GM21390 (cell line): ENCODE measurements around the gene AMMECR1.
"Not testable (repeated sequence)": the region's sequence is repeated elsewhere in the genome, so short reads cannot be mapped to it uniquely, and the experiment has no call there.

Experiments used
- ATAC-seq: cut with Tn5 transposase; IDR thresholded peaks from one replicate; pipeline ENCODE4 v1.9.1; 2021; ENCODE audit not compliant: unreplicated experiment

AMMECR1 gene

DNA sequence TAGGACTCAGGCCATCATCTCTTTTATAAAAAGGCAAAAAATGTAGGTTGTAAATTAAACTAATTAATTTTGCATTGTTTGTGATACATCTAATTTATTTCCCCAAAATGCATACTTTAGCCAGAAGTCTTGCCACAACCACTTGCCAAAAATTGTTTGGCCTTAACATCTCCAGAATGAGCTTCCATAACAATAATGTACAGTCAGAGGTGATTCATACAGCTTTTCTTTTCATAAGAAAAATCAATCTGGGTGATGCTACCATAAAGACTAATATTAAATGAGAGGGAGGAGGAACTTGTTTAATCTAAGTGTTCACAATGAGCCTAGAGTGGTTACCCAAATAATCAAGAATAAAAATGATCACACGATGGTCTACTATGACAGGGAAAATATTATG lies 59.3 kb downstream of the AMMECR1 start:
- no peak for ATAC-seq

DNA sequence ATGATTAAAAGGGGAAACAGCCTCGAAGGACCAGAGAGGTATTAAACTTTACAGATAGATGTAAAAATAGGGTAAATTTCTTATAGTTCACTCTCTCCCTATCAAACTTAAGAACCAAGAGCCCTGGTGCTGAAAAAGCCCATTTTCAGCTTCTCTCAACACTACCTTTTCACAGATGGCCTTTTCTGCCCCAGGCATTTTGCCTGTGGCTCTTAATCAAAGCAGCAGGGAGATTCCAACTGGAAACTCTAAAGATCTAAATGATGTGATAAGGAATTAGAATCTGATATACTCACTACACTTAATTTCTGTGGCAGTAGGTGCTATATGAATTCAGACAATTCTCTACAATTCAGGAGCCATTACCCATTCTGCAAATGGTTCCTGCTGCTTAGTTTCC lies 60.0 kb downstream of the AMMECR1 start:
- ATAC-seq = no peak

DNA sequence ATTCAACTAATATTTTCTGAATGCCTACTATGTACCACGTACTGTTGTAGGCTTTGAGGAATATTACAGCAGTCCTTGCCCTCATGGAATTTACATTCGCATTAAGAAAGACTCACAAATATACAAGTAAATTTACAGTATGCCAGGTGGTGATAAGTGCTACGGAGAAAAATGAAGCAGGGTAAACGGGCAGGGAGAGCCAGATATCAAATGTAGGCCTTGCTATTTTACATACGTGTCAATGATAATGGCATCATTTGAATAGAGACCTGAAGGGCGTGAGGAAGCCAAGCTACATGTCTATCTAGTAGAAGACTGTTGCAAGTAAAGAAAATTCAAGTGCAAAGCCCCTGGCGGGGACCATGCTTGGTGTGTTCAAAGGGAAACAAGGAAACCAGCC lies 65.2 kb downstream of the AMMECR1 start:
- ATAC-seq = no peak

DNA sequence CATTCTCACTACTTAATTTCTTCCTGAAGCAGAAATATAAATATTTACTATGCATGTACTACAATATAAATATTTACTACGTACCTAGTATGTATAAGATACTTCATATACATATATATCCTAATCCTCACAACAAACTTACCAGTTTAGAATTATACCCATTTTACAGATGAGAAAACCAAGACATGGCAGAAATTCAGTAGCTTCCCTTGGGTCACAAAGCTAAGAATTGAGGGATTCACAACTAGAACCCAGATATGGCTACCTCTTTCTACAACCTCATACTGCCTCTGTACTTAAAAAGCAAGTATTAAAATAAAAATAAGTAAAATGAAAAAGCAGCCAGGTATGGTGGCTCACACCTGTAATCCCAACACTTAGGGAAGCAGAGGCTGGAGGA lies 65.9 kb downstream of the AMMECR1 start:
- no peak for ATAC-seq

DNA sequence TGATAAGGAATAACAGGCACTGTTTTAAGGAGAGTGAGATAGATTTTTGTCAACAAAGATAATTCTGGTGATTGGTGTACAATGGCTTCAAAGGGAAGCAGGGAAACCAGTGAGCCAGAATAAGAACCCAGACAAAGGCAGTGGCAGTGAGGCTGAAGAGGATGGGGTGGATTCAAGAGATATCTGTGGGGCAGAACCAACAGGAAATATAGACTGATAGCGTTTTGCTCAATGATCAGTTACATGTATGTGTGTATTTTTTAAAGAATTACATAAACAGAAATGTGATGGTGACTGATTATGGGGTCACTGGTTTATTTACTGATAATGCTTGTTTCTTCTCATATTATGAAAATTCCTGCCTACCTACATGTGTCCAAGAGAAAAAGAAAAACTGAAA lies 66.4 kb downstream of the AMMECR1 start:
- ATAC-seq = no peak

DNA sequence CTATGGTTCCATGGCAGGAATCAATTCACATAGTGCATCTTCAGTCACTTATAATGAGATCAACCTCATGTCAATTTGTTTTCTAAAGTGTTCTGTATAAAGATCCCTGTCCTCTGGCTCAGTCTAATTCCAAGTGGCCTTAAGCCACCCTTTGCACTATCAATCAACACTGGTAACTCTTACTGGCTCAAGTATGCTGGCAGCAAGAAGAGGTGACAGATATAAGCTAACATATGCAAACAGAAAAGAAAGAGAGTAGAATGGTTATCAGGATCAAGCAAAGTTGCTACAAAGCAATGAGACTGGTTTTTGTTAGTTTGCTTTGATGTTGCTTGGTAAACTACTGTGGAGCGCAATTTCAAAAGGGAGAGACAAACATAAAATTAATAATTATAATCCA lies 67.0 kb downstream of the AMMECR1 start:
- ATAC-seq = no peak

DNA sequence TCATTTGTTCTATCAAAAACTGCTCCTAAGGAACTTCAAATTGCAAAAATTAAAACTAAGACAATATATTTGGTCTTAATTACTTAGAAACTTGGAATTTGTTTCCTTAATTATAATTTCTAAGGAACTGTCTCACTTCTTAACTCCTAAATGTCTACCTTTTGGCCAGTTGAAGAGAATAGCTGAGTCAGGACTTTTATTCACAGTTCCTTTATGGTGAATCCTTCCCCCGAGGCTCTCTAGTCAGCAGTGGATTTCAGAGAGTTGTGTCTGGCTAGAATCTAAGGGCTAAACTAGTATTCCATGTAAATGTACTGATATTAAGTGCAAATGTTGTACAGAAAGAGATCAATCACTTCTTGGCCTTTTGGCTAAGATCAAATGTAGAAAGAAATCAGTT lies 69.3 kb downstream of the AMMECR1 start:
- no peak for ATAC-seq

DNA sequence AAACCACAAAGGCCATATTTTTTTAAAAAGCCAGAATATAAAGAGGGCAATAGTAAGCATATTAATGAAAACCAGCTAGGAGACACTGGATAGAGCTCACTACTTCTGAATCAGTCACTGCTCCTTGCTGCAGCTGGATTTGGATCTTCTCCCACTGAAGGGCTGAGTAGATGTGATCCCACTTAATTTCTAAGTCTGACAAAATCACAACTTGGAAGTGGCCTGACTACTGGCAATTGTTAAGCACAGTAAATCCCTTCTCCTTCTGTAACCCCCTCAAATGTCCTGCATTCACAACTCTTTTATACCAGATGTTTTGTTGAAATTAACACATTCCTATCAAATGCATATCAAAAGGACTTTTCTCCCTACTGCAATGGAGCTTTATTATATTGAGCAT lies 72.9 kb downstream of the AMMECR1 start:
- no peak for ATAC-seq

DNA sequence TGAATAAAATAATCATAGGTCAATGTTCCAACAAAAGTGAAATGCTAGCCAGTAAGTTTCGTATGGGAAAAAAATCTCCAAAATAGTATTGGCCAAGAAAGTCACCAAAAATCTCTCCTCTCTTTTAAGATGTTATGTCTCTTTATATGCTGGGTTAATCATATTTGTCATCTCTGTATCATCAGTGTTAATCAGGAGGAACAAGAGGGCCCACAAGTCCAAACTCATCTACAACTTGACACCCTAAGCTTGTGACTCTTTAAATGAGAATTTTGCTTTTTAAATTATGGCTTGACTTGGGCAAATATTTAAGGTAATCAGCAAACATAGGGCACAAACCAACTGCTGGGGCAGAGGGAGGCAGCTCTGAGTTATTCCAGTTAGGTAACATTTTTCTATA lies 75.5 kb downstream of the AMMECR1 start:
- ATAC-seq = no peak

DNA sequence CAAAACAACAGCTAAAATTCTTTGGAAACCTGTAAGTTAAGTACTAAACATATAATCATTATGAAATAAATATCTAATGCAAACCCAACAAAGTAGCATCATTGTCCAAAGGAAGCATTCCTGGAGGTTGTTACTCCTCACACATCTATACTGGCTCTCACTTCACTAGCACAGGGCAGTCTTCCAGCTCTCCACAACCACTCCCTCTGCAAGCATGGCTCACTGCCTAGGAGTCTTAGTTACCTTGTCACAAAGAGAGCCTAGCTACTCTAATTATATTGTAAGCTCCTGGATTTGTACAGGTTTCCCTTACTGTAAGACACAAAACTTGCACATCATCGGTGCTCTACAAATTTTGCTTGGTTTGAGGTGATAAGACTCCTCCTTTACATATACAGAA lies 76.1 kb downstream of the AMMECR1 start:
- no peak for ATAC-seq

DNA sequence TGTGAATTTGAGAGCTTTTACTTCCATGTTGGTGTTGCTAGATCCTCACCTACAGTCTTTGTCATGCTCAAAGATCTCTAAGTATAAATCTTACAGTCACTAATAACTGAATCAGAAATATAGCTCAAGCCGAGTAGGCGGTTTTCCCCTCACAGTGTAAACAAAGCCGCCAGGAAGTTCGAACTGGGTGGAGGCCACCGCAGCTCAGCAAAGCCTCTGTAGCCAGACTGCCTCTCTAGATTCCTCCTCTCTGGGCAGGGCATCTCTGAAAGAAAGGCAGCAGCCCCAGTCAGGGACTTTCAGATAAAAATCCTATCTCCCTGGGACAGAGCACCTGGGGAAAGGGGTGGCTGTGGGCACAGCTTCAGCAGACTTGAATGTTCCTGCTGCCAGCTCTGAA lies 79.6 kb downstream of the AMMECR1 start:
- ATAC-seq = not testable (repeated sequence)

DNA sequence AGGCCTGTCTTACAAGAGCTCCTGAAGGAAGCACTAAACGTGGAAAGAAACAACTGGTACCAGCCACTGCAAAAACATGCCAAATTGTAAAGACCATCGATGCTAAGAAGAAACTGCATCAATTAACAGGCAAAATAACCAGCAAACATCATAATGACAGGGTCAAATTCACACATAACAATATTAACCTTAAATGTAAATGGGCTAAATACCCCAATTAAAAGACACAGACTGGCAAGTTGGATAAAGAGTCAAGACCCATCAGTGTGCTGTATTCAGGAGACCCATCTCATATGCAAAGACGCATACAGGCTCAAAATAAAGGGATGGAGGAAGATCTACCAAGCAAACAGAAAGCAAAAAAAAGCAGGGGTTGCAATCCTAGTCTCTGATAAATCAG lies 86.4 kb downstream of the AMMECR1 start:
- not testable (repeated sequence) for ATAC-seq

DNA sequence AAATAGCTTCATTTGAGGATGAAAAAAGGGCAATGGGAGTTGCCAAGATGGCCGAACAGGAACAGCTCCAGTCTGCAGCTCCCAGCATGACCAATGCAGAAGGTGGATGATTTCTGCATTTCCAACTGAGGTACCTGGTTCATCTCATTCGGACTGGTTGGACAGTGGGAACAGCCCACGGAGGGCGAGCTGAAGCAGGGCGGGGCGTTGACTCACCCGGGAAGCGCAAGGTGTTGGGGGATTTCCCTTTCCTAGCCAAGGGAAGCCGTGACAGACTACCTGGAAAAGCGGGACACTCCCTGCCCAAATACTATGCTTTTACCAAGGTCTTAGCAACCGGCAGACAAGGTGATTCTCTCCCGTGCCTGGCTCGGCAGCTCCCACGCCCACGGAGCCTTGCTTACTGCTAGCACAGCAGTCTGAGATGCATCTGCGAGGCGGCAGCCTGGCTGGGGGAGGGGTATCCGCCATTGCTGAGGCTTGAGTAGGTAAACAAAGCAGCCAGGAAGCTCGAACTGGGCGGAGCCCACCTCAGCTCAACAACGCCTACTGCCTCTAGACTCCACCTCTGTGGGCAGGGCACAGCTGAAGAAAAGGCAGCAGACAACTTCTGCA lies 88.3 kb downstream of the AMMECR1 start:
- not testable (repeated sequence) for ATAC-seq

DNA sequence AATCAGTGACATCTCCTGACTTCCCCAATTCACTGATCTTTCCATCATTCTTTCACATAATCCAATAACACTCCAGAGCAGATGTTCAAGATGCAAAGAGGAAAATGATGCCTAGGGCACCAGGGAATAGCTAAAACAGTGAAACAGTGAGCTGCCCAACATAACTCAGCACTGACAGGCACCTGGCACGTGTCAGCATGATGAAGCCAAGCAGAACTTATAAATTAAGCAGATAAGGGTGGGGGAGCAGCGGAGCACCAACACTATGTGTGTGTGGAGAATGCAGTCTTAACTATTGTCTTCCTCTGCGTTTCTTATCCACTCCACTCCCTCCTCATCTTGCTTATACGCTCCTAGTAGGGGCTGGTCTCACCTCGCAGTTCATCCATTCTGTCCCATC lies 89.4 kb downstream of the AMMECR1 start:
- ATAC-seq = no peak

DNA sequence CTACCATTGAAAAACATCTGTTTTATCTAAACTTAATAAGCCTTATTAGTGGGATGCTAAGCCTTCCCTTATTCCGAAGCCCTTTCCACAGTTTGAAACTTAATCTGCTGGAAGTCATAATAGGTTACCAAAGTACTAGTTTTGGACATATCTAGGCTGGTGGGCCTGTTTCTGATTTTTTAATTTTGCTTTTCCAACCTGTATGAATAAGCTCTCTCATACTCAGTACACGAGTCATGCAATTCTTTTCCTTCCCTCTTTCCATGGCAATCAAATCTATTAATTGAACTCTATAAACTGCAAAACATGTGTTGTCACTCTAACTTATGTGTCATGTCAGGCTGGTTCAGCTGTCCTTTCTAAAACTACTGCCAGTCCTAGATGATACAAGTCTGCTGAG lies 91.0 kb downstream of the AMMECR1 start:
- ATAC-seq = no peak

DNA sequence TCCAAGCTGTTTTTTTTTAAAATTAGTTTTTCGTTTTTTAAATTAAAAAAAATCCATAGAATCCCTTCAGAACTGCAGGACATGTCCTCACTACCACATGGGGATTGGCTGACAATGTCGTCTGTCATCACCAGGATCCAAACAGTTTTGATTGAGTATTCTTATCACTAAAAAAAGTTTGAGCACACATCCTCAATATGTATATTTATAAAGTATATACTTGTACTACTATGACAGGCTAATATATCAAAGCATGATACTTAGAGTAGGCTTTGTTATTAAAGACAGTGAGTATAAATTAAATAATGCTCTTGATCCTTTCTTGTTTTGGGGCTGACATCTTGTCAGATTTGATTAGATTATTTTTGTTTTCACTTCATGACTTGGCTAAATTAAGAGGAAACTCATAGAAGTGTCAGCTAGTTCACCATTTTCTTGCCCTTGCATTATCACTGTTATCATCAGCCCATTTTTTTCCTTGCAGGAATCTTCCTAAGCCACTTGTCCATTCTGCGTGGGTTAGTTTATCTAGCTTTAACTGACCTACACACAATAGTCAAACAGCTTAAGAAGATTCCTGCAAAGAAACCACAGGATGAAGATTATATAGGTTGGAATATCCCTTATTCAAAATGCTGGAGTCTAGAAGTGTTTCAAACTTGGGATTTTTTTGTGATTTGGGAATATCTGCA lies 92.8 kb downstream of the AMMECR1 start:
- ATAC-seq = no peak

DNA sequence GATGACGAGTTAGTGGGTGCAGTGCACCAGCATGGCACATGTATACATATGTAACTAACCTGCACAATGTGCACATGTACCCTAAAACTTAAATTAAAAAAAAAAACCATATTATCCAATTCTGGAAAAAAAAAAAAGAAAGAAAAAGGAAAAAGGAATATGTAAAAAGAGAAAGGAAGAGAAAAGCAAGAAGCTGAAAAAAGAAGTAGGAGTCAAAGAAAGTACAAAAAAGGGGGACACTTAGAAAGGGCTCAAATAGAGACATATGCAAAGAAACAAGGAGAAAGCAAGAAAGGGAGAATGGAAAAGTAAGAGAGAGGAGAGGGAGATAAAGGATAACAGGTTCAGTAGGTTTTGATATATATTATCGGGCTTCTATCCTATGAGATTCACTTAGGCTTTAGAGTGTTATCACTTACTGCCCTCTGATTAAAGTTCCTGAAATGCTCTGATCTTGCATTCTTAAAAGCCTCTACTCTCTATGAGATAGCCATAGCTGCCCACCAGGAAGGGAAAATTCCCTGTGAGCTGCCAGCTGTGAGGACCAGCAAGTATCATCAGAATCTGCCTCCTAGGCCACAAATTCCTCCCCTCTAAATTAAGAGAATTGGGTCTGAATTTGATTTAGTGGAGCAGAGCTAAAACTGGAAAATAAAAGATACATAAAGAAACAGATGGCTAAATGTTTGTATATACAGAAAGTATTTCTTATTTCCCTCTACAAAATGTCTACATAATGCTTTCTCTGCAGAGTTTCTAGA lies 95.2 kb downstream of the AMMECR1 start:
- no peak for ATAC-seq

DNA sequence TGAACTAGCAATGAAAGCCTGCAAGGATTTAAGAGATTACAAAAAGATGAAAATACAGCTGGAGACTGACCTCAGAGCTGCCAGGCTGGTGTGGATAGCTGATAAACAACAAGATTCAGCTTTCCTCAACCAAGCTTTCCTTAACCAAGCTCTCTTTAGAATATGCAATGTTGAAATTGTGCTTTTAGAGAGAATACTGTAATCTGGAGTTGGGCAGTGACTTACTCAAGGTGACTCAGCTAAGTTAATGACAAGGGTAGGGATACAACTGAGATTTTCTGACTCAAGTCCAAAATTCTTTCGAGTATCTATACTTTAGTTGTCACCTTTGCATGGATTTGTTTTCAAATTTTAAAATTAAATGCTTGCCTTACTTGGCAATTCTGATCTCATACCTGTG lies 98.0 kb downstream of the AMMECR1 start:
- ATAC-seq = no peak

DNA sequence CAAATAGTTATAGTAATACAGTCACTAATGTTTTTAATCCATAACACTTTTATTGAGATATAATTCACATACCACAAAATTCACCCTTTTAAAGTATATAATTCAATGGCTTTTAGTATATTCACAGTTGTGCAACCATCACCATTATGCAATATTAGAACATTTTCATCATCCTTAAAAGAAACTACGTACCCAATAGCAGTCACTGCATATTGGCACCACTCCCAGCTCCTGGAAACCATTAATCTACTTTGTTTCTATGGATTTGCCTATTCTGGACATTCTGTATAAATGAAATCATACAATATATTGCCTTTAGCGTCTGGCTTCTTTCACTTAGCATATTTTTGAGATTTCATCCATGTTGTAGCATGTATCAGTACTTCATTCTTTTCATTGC lies 99.3 kb downstream of the AMMECR1 start:
- no peak for ATAC-seq

DNA sequence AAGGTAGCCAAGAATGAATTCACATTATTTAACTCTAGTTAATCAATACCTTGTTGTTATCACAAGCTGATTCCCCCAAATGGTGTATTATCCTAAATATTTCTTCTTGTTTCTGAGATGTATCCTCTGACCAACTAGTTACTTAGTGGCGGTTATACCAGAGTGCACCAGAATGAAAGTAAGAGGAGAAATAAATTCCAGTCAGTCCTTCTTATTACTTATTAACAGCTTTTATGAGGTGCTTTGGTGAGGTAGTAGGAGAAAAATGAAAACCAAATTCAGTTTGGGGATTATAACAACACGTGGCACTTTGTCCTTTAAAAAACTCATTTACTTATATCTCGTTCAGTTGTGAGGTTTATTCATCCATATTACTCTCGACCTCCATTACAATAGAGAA lies 101.9 kb downstream of the AMMECR1 start:
- ATAC-seq = no peak

DNA sequence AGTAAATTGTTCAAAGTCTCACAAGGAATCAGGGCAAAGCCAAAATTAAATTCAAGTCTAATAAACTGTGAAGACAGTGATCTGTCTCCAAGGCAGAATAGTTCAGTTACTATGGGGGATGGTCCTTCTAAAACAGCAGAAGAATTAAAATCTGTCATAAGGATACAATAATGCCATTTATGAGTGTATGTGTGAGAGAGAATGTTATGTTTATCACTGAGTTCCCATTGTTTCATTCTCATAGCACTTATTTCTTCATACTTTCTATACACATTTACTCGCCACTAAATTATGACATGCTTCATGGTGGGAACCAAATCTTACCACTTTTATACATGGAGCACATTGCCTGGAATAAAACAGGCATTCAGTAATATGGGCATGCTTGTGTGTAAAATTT lies 102.5 kb downstream of the AMMECR1 start:
- no peak for ATAC-seq

DNA sequence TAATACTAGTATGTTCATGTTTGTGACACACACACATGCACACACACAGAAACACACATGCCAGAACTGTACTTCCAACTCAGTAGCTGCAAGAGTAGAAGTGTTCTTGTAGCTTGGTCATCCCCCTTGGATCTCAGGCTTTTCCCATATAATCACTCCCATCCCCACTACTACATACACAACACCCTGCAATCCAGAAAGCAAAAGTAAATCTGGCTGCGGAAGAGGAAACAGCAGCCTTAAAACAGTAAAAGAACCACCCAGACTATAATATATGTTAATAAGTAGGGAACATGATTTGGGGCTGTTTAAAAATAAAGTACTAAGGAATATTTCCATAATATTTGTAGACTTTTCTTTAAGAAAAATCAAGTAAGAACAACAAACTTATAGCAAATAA lies 103.2 kb downstream of the AMMECR1 start:
- ATAC-seq = no peak
